ENCODE results near the gene NKX6-1. TPM values are rescaled to one million over a fixed set of nuclear protein-coding genes. Genes with fewer than 3 reads are reported as not detected.

NKX6-1 gene
- total RNA-seq, 1 experiment from 2014 or later, result 0.37 TPM

DNA sequence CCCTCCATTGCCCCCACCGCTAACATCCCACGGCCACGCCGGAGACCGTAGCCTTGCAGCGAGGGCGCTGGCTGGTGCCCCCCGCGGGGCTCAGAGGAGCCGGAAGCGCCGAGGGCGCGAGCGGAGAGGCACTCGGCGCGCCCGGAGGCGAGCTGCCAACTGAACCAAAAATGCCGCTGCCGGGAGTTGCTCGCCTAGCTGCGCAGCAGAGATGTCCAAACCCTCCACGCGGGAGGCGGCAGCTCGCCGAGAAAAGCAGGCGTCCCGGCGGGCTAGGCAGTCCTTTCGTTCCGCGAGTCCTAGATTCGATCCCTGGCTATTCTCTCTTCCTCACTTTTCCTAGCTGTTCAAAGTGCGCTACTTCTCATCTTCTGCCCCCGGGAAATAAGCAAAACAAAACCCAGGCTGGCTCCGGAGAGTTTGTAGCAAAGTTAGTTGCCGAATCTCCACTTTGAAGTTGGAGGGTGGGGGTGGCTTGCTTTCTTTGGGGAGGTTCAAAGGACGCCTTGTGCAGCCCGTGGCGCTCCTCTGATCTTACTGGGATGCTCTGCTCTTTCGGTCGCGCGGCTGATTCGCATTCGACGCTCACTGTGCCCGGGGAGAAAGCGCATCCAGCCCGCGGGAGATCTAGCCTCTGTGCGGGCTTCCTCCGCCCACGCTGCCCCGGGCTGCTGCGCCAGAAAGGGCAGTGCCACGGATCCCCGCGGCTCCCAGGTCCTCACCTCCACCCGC is 723 bp downstream of the NKX6-1 start:
- intact Hi-C loops (cut with micrococcal nuclease; ENCODE audit: unreplicated experiment), result no loop called here
- Histone ChIP-seq H3K27me3 (ENCODE audit: insufficient read depth, low read depth) (no peaks in the 10 kb centered on the region), H4K20me1 (ENCODE audit: insufficient read depth) (no peaks in the 10 kb centered on the region), H3K4me2 (peak overlapping the region; percentile 85), H3F3A (ENCODE audit: insufficient read depth, low read depth) (no peaks in the 10 kb centered on the region), H2AFZ (peak overlapping the region; percentile 87), H3K4me1 (replicated peaks; ENCODE audit: insufficient read depth) (no peaks in the 10 kb centered on the region), H3K9me2 (ENCODE audit: insufficient read depth) (no peaks in the 10 kb centered on the region), H3K79me2 (ENCODE audit: low read depth) (no peaks in the 10 kb centered on the region), H3K36me3 (ENCODE audit: low read depth) (no peaks in the 10 kb centered on the region), H3K27ac (no peak overlapping the region), H3K9me3 (ENCODE audit: insufficient read depth, low read depth) (no peaks in the 10 kb centered on the region), H3K4me3 (peak overlapping the region; percentile 63)
- DNase-seq, result no peak
- no TSS peak for BruUV-seq (replicated peaks)
- ChIA-PET POLR2A (ENCODE audit: unreplicated experiment) (no interaction called here), CTCF (no interaction called here)
- TF ChIP-seq EZH2 (IDR thresholded peaks at IDR 0.05; ENCODE audit: low read depth), result no peak
- TF ChIP-seq, protein P1, sequence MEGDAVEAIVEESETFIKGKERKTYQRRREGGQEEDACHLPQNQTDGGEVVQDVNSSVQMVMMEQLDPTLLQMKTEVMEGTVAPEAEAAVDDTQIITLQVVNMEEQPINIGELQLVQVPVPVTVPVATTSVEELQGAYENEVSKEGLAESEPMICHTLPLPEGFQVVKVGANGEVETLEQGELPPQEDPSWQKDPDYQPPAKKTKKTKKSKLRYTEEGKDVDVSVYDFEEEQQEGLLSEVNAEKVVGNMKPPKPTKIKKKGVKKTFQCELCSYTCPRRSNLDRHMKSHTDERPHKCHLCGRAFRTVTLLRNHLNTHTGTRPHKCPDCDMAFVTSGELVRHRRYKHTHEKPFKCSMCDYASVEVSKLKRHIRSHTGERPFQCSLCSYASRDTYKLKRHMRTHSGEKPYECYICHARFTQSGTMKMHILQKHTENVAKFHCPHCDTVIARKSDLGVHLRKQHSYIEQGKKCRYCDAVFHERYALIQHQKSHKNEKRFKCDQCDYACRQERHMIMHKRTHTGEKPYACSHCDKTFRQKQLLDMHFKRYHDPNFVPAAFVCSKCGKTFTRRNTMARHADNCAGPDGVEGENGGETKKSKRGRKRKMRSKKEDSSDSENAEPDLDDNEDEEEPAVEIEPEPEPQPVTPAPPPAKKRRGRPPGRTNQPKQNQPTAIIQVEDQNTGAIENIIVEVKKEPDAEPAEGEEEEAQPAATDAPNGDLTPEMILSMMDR (conservative IDR thresholded peaks at IDR 0.05), result no peak

- BruUV-seq (replicated peaks), result no TSS peak
- peak overlapping the region; percentile 63 for H3K4me3 ChIP-seq
- ChIA-PET CTCF (no interaction called here), POLR2A (ENCODE audit: unreplicated experiment) (no interaction called here)
- no peaks in the 10 kb centered on the region for H3K4me1 ChIP-seq (replicated peaks; ENCODE audit: insufficient read depth)
- no peaks in the 10 kb centered on the region for H3K36me3 ChIP-seq (ENCODE audit: low read depth)
- H3K4me2 ChIP-seq, result peak overlapping the region; percentile 85
- H4K20me1 ChIP-seq (ENCODE audit: insufficient read depth), result no peaks in the 10 kb centered on the region
- H3K9me3 ChIP-seq (ENCODE audit: insufficient read depth, low read depth), result no peaks in the 10 kb centered on the region
- no peaks in the 10 kb centered on the region for H3K9me2 ChIP-seq (ENCODE audit: insufficient read depth)
- no peaks in the 10 kb centered on the region for H3F3A ChIP-seq (ENCODE audit: insufficient read depth, low read depth)
- no peak overlapping the region for H3K27ac ChIP-seq
- no peak for TF ChIP-seq EZH2 (IDR thresholded peaks at IDR 0.05; ENCODE audit: low read depth)
- TF ChIP-seq, protein P1 (conservative IDR thresholded peaks at IDR 0.05), result no peak
- no peaks in the 10 kb centered on the region for H3K79me2 ChIP-seq (ENCODE audit: low read depth)
- intact Hi-C loops (cut with micrococcal nuclease; ENCODE audit: unreplicated experiment), result no loop called here
- peak overlapping the region; percentile 87 for H2AFZ ChIP-seq
- no peak for DNase-seq
- no peaks in the 10 kb centered on the region for H3K27me3 ChIP-seq (ENCODE audit: insufficient read depth, low read depth)
Measured at GRCh38 chr4:84497504-84498202, 1.4 kb downstream of the NKX6-1 start.

- H3K27me3 ChIP-seq (ENCODE audit: insufficient read depth, low read depth), result no peaks in the 10 kb centered on the region
- no peak overlapping the region for H3K27ac ChIP-seq
- TF ChIP-seq, protein P1 (conservative IDR thresholded peaks at IDR 0.05), result no peak
- TF ChIP-seq EZH2 (IDR thresholded peaks at IDR 0.05; ENCODE audit: low read depth), result no peak
- H3K4me1 ChIP-seq (replicated peaks; ENCODE audit: insufficient read depth), result no peaks in the 10 kb centered on the region
- no peaks in the 10 kb centered on the region for H3K36me3 ChIP-seq (ENCODE audit: low read depth)
- intact Hi-C loops (cut with micrococcal nuclease; ENCODE audit: unreplicated experiment), result no loop called here
- H4K20me1 ChIP-seq (ENCODE audit: insufficient read depth), result no peaks in the 10 kb centered on the region
- H2AFZ ChIP-seq, result no peak overlapping the region
- BruUV-seq (replicated peaks), result no TSS peak
- H3K4me3 ChIP-seq, result no peak overlapping the region
- H3F3A ChIP-seq (ENCODE audit: insufficient read depth, low read depth), result no peaks in the 10 kb centered on the region
- H3K79me2 ChIP-seq (ENCODE audit: low read depth), result no peaks in the 10 kb centered on the region
- DNase-seq, result no peak
- CTCF ChIA-PET, result no interaction called here
- H3K9me2 ChIP-seq (ENCODE audit: insufficient read depth), result no peaks in the 10 kb centered on the region
- peak overlapping the region; percentile 85; the same call in 1 of the 2 replicates for H3K4me2 ChIP-seq
- POLR2A ChIA-PET (ENCODE audit: unreplicated experiment), result no interaction called here
- no peaks in the 10 kb centered on the region for H3K9me3 ChIP-seq (ENCODE audit: insufficient read depth, low read depth)
Measured at GRCh38 chr4:84496706-84497503, 2.2 kb downstream of the NKX6-1 start.
